ENCODE results near the gene USP5. TPM values are rescaled to one million over a fixed set of nuclear protein-coding genes. Genes with fewer than 3 reads are reported as not detected.

Gene USP5, protein sequence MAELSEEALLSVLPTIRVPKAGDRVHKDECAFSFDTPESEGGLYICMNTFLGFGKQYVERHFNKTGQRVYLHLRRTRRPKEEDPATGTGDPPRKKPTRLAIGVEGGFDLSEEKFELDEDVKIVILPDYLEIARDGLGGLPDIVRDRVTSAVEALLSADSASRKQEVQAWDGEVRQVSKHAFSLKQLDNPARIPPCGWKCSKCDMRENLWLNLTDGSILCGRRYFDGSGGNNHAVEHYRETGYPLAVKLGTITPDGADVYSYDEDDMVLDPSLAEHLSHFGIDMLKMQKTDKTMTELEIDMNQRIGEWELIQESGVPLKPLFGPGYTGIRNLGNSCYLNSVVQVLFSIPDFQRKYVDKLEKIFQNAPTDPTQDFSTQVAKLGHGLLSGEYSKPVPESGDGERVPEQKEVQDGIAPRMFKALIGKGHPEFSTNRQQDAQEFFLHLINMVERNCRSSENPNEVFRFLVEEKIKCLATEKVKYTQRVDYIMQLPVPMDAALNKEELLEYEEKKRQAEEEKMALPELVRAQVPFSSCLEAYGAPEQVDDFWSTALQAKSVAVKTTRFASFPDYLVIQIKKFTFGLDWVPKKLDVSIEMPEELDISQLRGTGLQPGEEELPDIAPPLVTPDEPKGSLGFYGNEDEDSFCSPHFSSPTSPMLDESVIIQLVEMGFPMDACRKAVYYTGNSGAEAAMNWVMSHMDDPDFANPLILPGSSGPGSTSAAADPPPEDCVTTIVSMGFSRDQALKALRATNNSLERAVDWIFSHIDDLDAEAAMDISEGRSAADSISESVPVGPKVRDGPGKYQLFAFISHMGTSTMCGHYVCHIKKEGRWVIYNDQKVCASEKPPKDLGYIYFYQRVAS
- polyA plus RNA-seq (ENCODE audit: insufficient read length in 4 of 4), result 10 to 100 TPM; 47.3 to 64.0 (median 61.0) TPM

DNA sequence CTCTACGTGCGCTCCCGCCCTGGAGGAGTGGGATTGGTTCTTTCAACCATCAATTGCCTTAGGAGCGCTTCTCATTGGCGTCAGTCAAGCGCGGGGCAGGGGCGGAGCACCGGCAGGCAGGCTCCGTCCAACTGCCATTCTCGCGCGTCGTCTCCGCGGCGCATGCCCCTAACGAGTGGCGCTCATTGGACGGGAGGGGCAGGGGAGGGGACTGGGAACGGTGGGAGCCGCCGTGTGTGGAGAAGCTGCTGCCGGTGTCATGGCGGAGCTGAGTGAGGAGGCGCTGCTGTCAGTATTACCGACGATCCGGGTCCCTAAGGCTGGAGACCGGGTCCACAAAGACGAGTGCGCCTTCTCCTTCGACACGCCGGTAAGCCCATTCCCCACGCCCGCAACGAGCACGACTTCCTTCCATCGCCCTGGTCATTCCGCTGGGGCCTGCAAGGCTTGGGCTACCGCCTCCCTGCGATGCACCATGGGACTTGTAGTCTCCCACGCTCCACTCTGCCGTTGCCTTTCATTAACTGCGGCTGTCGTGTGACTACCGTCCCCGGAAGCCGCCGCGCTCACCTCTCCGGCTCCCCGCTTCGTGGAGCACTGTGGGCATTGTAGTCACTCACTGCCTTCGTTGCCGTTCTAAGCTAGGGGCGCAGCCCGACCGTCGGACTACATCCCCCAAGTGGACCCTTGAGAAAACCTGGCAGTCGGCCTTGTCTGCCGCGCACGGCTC, at the start of gene USP5:
TSS of gene USP5 (plus strand) at position 230 of the 730 bp plus-strand sequence. CDS start at position 260, 30 bp downstream.
- peak; percentile 98 to 99 (median 99) for DNase-seq (ENCODE audit: low read depth in 4 of 4, low spot score in 3 of 4)

DNA sequence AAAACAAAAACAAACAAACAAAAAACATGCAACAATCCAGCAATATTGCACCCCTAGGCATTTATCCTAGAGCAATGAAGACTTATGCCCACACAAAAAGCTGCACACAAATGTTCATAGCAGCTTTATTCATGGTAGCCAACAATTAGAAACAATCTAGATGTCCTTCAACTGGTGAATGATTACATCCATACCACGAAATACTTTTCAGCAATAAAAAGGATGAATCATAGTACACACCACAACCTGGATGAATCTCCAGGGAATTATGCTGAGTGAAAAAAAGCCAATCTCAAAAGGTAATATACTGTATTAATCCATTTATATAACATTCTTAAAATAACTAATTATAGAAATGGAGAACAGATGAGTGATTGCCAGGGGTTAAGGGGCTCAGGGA, 44.8 kb upstream of the USP5 start:
- no peak for DNase-seq (ENCODE audit: low read depth in 4 of 4, low spot score in 3 of 4)

GRCh38 chr12:6809056-6809455, 42.9 kb upstream of the USP5 start:
- no peak for DNase-seq (ENCODE audit: low read depth in 4 of 4, low spot score in 3 of 4)

GRCh38 chr12:6810758-6811157, 41.2 kb upstream of the USP5 start:
- DNase-seq (ENCODE audit: low read depth in 4 of 4, low spot score in 3 of 4), result no peak

- no peak for DNase-seq (ENCODE audit: low read depth in 4 of 4, low spot score in 3 of 4)
Measured at GRCh38 chr12:6813363-6813762, 38.6 kb upstream of the USP5 start.

- DNase-seq (ENCODE audit: low read depth in 4 of 4, low spot score in 3 of 4), result no peak
Measured at GRCh38 chr12:6816598-6816997, 35.4 kb upstream of the USP5 start.

DNA sequence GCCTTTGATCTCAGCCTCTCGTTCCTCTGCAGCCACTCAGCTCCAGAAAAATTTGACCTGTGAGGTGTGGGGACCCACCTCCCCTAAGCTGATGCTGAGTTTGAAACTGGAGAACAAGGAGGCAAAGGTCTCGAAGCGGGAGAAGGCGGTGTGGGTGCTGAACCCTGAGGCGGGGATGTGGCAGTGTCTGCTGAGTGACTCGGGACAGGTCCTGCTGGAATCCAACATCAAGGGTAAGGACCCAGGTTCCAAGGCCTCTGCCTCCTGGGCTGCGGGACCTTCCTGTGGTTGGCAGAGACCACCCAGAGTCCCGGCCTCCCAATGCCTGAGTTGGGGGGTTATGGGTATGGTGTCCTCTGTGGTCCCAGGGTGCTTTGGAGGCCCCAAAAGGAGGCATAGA, 34.9 kb upstream of the USP5 start:
- DNase-seq (ENCODE audit: low read depth in 4 of 4, low spot score in 3 of 4), result no peak

DNA sequence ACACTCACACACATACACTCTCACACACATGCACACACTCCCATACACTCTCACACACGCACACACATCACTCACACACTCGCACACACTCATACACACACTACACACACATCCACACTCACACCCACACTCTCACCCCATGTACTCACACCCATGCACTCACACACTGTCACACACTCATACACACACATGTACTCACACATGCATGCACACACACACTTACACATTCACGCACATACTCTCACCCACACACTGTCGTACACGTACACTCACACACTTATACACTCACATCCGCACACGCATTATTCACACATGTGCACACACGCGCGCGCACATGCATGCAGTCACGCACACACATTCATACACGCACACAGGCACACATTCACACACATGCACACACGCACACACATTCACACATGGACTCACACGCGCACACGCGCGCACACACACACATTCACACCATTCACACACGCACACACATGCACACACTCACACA, 34.2 kb upstream of the USP5 start:
- DNase-seq (ENCODE audit: low read depth in 4 of 4, low spot score in 3 of 4), result no peak

GRCh38 chr12:6818222-6818621, 33.7 kb upstream of the USP5 start:
- DNase-seq (ENCODE audit: low read depth in 4 of 4, low spot score in 3 of 4), result no peak

GRCh38 chr12:6818645-6819044, 33.3 kb upstream of the USP5 start:
- no peak for DNase-seq (ENCODE audit: low read depth in 4 of 4, low spot score in 3 of 4)

DNA sequence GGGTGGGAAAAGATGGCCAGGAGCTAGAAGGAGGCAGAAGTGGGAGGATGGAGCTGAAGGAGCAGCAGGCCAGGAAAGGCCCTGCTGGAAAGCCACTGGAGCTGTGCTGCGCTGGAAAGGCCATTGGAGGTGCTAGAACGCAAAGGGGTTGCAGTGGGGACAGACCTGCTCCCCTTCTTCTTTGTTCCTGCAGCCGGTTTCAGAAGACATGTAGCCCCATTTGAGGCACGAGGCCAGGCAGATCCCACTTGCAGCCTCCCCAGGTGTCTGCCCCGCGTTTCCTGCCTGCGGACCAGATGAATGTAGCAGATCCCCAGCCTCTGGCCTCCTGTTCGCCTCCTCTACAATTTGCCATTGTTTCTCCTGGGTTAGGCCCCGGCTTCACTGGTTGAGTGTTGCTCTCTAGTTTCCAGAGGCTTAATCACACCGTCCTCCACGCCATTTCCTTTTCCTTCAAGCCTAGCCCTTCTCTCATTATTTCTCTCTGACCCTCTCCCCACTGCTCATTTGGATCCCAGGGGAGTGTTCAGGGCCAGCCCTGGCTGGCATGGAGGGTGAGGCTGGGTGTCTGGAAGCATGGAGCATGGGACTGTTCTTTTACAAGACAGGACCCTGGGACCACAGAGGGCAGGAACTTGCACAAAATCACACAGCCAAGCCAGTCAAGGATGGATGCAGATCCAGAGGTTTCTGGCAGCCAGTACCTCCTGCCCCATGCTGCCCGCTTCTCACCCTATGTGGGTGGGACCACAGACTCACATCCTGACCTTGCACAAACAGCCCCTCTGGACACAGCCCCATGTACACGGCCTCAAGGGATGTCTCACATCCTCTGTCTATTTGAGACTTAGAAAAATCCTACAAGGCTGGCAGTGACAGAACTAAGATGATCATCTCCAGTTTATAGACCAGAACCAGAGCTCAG, 32.6 kb upstream of the USP5 start:
- no peak for DNase-seq (ENCODE audit: low read depth in 4 of 4, low spot score in 3 of 4)

DNA sequence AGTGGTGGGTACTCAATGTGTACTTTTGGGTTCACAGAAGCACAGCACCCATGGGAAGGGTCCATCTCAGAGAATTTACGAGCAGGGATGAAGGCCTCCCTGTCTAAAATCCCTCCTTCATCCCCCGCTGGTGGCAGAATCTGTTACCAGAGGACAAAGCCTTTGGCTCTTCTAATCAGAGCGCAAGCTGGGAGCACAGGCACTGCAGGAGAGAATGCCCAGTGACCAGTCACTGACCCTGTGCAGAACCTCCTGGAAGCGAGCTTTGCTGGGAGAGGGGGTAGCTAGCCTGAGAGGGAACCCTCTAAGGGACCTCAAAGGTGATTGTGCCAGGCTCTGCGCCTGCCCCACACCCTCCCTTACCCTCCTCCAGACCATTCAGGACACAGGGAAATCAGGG, 31.8 kb upstream of the USP5 start:
- DNase-seq (ENCODE audit: low read depth in 4 of 4, low spot score in 3 of 4), result no peak

DNA sequence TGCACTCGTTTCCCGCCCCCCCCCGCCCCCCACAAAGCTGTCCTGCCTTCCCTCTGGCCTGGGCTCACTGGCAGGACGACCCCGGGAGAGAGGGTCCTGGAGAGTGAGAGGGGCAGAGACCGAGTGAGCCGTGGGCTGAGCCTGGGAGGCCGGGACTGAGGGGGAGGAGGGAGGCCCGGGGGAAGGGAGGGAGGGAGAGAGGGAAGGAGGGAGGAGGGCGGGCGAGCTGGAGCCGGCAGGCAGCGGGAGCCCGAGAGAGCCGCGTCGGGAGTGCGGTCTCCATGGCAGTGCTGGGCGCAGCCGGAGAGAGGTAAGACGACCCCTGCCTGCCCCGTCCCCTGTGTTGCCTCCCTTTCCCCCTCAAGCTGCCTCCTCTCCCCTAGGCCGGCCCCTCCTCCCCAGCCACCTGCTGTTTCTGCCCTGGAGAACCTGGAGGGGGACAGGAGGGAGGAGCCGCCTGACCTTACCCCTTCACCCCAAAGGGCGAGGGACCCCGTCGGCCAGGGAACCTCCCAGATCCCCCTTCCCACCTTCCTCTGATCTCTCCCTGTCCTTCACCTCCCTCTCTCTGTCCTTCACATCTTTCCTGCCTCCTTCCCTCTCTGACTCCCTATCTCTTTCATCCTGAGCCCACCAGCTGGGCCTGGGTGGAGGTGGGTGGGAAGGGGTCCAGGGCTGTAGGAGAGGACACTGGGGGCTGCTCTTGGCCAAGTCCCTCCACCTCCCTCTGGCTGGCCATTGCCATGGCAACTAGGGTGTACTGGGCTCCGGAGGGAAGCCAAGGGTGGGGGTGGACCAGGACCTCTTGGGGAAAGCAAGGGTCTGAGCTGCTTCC, 30.1 kb upstream of the USP5 start, which contains the start of gene GPR162:
TSS of gene GPR162 (plus strand) at position 231 of the 835 bp plus-strand sequence. CDS start 2,078 bp downstream, outside the sequence.
- peak in 2 of 4 donors; percentile 75 to 78 for DNase-seq (ENCODE audit: low read depth in 4 of 4, low spot score in 3 of 4)

GRCh38 chr12:6822426-6823135, 29.4 kb upstream of the USP5 start:
- DNase-seq (ENCODE audit: low read depth in 4 of 4, low spot score in 3 of 4), result no peak

GRCh38 chr12:6823182-6824084, 28.5 kb upstream of the USP5 start:
- no peak for DNase-seq (ENCODE audit: low read depth in 4 of 4, low spot score in 3 of 4)

DNA sequence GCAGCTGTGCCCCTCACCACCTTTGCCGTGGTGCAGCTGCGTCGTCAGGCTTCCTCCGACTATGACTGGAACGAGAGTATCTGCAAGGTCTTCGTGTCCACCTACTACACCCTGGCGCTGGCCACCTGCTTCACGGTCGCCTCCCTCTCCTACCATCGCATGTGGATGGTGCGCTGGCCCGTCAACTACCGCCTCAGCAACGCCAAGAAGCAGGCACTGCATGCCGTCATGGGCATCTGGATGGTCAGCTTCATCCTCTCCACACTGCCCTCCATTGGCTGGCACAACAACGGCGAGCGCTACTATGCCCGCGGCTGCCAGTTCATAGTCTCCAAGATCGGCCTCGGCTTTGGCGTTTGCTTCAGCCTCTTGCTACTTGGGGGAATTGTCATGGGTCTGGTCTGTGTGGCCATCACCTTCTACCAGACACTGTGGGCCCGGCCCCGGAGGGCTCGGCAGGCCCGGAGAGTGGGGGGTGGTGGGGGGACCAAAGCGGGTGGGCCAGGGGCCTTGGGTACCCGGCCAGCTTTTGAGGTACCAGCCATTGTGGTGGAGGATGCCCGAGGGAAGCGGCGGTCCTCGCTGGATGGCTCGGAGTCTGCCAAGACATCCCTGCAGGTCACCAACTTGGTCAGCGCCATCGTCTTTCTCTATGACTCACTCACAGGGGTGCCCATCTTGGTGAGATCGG, 27.7 kb upstream of the USP5 start:
- no peak for DNase-seq (ENCODE audit: low read depth in 4 of 4, low spot score in 3 of 4)
